K562 (cell line): Measurements from ENCODE around the gene PLEKHH2. TPM values are rescaled to one million over a fixed set of nuclear protein-coding genes. Genes with fewer than 3 reads are reported as not detected.

Experiments
- RBFOX2 ChIP-seq: fragments of 200-400 bp; formaldehyde crosslinking; IDR thresholded peaks from 2 replicates; pipeline ENCODE4 v1.6.1; 2017; ENCODE audit warnings: low read depth, mild to moderate bottlenecking, low read length, moderate library complexity
- SREBF2 ChIP-seq: sonication (generic); formaldehyde crosslinking; IDR thresholded peaks from 2 replicates; pipeline ENCODE4 v1.4.0; 2020; ENCODE audit warnings: mild to moderate bottlenecking, missing genetic modification reagents
- TOE1 ChIP-seq, 2 experiments: fragments of 450-650 bp in 1 of 2; sonication (generic) in 1 of 2; formaldehyde crosslinking in 1 of 2; IDR thresholded peaks; 2 replicates each; pipeline versions ENCODE4 v1.7.1 to v1.8.0; 2016 to 2022; ENCODE audit warnings: borderline replicate concordance in 2 of 2, mild to moderate bottlenecking in 2 of 2, antibody characterized with exemption in 1 of 2, inconsistent platforms in 1 of 2, low read depth in 1 of 2, missing genetic modification reagents in 1 of 2, moderate library complexity in 1 of 2
- ZEB2 ChIP-seq: fragments of 450-650 bp; IDR thresholded peaks from 2 replicates; pipeline ENCODE4 v1.6.1; 2016
- ZFX ChIP-seq: sonication (generic); formaldehyde crosslinking; IDR thresholded peaks from 2 replicates; pipeline ENCODE4 v1.8.0; 2022; ENCODE audit warnings: mild to moderate bottlenecking, missing genetic modification reagents, moderate library complexity
- ZNF699 ChIP-seq: fragments of 250-450 bp; sonication (Bioruptor Pico); IDR thresholded peaks from 2 replicates; pipeline ENCODE4 v1.8.0; 2021; ENCODE audit warnings: mild to moderate bottlenecking, moderate library complexity; ENCODE audit not compliant: insufficient replicate concordance
- polyA plus RNA-seq, 8 experiments: library from polyadenylated mRNA; depleted of rRNA in 4 of 8; stranded (reverse) in 5 of 8; unstranded in 3 of 8; fragments of >200 nt; fragmentation: Nextera tagmentation in 2 of 8; fragmentation: Illumina TruSeq in 1 of 8; extraction: Ambion mirVana in 2 of 8; extraction: Trizol in 1 of 8; gene quantifications; 2 replicates each; pipeline versions ENCODE4 v1.2.1 to v1.2.3, GENCODE V29; 2011 to 2014; ENCODE audit warnings: inconsistent platforms in 1 of 8, missing spikeins in 1 of 8
- total RNA-seq, 7 experiments: library from RNA; depleted of rRNA in 6 of 7; stranded (reverse); fragments of >200 nt in 6 of 7; fragmentation: Illumina TruSeq in 2 of 7; extraction: Trizol in 2 of 7; gene quantifications; 2 replicates each; pipeline versions ENCODE4 v1.2.1 to v1.2.3, GENCODE V29; 2011 to 2021; ENCODE audit warnings: low replicate concordance in 1 of 7
- TF ChIP-seq, protein P1 (sequence below), 2 experiments: fragments of 450-650 bp; formaldehyde crosslinking in 1 of 2; IDR thresholded peaks; 2 replicates each; pipeline versions ENCODE4 v1.4.0 to v1.6.1; 2014 to 2020; ENCODE audit warnings: mild to moderate bottlenecking in 2 of 2, borderline replicate concordance in 1 of 2, low read depth in 1 of 2
- TF ChIP-seq, protein P2 (sequence below): fragments of 250-450 bp; sonication (Bioruptor Pico); IDR thresholded peaks from 2 replicates; pipeline ENCODE4 v1.8.0; 2022; ENCODE audit warnings: moderate library complexity, mild to moderate bottlenecking, inconsistent platforms

PLEKHH2 gene
- total and polyA plus RNA-seq, 9 of the 15 experiments (the other 6 are each of a cell fraction or from before 2014, with no cell fraction given): 0.77 to 13.5 (median 2.7) TPM

DNA sequence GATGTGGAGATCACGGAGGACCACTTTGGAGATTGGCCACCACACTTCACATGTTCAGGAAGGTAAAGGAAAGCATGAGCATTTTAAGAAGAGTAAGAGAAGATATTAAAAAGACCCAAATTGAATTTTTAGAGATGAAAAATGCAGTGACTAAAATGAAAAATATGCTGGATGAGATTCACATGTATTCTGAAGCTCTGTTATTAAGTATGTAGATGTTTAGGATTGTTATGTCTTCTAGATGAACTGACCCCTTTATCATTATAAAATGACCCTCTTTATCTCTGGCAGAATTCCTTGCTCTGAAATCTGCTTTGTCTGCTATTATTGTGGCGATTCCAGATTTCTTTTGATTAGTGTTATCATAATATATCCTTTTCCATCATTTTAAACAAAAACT, 100.8 kb downstream of the PLEKHH2 start (continued):
- TF ChIP-seq, protein P1, sequence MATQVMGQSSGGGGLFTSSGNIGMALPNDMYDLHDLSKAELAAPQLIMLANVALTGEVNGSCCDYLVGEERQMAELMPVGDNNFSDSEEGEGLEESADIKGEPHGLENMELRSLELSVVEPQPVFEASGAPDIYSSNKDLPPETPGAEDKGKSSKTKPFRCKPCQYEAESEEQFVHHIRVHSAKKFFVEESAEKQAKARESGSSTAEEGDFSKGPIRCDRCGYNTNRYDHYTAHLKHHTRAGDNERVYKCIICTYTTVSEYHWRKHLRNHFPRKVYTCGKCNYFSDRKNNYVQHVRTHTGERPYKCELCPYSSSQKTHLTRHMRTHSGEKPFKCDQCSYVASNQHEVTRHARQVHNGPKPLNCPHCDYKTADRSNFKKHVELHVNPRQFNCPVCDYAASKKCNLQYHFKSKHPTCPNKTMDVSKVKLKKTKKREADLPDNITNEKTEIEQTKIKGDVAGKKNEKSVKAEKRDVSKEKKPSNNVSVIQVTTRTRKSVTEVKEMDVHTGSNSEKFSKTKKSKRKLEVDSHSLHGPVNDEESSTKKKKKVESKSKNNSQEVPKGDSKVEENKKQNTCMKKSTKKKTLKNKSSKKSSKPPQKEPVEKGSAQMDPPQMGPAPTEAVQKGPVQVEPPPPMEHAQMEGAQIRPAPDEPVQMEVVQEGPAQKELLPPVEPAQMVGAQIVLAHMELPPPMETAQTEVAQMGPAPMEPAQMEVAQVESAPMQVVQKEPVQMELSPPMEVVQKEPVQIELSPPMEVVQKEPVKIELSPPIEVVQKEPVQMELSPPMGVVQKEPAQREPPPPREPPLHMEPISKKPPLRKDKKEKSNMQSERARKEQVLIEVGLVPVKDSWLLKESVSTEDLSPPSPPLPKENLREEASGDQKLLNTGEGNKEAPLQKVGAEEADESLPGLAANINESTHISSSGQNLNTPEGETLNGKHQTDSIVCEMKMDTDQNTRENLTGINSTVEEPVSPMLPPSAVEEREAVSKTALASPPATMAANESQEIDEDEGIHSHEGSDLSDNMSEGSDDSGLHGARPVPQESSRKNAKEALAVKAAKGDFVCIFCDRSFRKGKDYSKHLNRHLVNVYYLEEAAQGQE (IDR thresholded peaks at IDR 0.05; ENCODE audit: borderline replicate concordance): no peak
- TF ChIP-seq, protein P1 (CRISPR knock-in tag; IDR thresholded peaks at IDR 0.05; ENCODE audit: low read depth): no peak
- TF ChIP-seq ZEB2 (no peak), TOE1 (IDR thresholded peaks at IDR 0.05; ENCODE audit: borderline replicate concordance) (no peak), TOE1 (CRISPR knock-in tag; IDR thresholded peaks at IDR 0.05; ENCODE audit: borderline replicate concordance, low read depth) (no peak), SREBF2 (CRISPR knock-in tag) (no peak), ZNF699 (CRISPR knock-in tag) (no peak), ZFX (CRISPR knock-in tag) (no peak), RBFOX2 (no peak)
- TF ChIP-seq, protein P2, sequence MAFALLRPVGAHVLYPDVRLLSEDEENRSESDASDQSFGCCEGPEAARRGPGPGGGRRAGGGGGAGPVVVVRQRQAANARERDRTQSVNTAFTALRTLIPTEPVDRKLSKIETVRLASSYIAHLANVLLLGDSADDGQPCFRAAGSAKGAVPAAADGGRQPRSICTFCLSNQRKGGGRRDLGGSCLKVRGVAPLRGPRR (CRISPR knock-in tag): no peak
- TF ChIP-seq, all 486 proteins: peak for 0
